GM23338 (cell line): ENCODE results near the gene GPC6. TPM values are rescaled to one million over a fixed set of nuclear protein-coding genes. Genes with fewer than 3 reads are reported as not detected.

Experiments
- ATAC-seq: fragments of 200-7000 bp; cut with Tn5 transposase; 3 replicates; pipeline ENCODE4 v1.9.1; 2020
- DNase-seq: peaks from one replicate; pipeline ENCODE4 v3.0.0-alpha.2; 2015; ENCODE audit warnings: low spot score
- H2AFZ ChIP-seq: fragments of 200-600 bp; sonication (generic); 2 replicates; pipeline ENCODE4 v1.8.0; 2016; ENCODE audit warnings: antibody characterized with exemption, mild to moderate bottlenecking, moderate library complexity
- H3F3A ChIP-seq: fragments of 200-600 bp; sonication (generic); replicated peaks from 2 replicates; pipeline ENCODE4 v1.8.0; 2017; ENCODE audit warnings: antibody characterized with exemption, mixed run types, low read depth
- H3K27ac ChIP-seq: fragments of 200-600 bp; sonication (generic); 2 replicates; pipeline ENCODE4 v1.6.1; 2016; ENCODE audit warnings: low read depth
- H3K27me3 ChIP-seq: fragments of 200-600 bp; sonication (generic); 2 replicates; pipeline ENCODE4 v1.8.0; 2016; ENCODE audit warnings: mild to moderate bottlenecking, mixed run types, moderate library complexity; ENCODE audit not compliant: insufficient read depth
- H3K36me3 ChIP-seq: fragments of 200-600 bp; sonication (generic); 2 replicates; pipeline ENCODE4 v1.8.0; 2016; ENCODE audit warnings: mild to moderate bottlenecking; ENCODE audit not compliant: insufficient read depth
- H3K4me1 ChIP-seq: fragments of 200-600 bp; sonication (generic); 2 replicates; pipeline ENCODE4 v1.8.0; 2016; ENCODE audit warnings: mild to moderate bottlenecking, moderate library complexity; ENCODE audit not compliant: insufficient read depth
- H3K4me2 ChIP-seq: fragments of 200-600 bp; sonication (generic); 2 replicates; pipeline ENCODE4 v1.7.1; 2017; ENCODE audit warnings: mixed run types
- H3K4me3 ChIP-seq: fragments of 200-600 bp; sonication (generic); 2 replicates; pipeline ENCODE4 v1.6.1; 2016; ENCODE audit warnings: mixed run types
- H3K79me2 ChIP-seq: fragments of 200-600 bp; sonication (generic); replicated peaks from 2 replicates; pipeline ENCODE4 v1.8.0; 2017; ENCODE audit warnings: mild to moderate bottlenecking; ENCODE audit not compliant: insufficient read depth
- H3K9me2 ChIP-seq: fragments of 200-600 bp; sonication (generic); 2 replicates; pipeline ENCODE4 v1.8.0; 2017; ENCODE audit not compliant: insufficient read depth
- H4K20me1 ChIP-seq: fragments of 200-600 bp; sonication (generic); replicated peaks from 2 replicates; pipeline ENCODE4 v1.8.0; 2017; ENCODE audit warnings: mild to moderate bottlenecking; ENCODE audit not compliant: insufficient read depth
- H3K27ac Mint-ChIP-seq: 2 replicates; pipeline ENCODE4 v1.8.0; 2020; ENCODE audit warnings: inconsistent platforms, mild to moderate bottlenecking, moderate library complexity, mixed read lengths
- H3K27me3 Mint-ChIP-seq: 3 replicates; pipeline ENCODE4 v1.8.0; 2022; ENCODE audit warnings: low read depth, mild to moderate bottlenecking, moderate library complexity, mixed read lengths, inconsistent platforms; ENCODE audit not compliant: insufficient read depth, poor library complexity
- H3K36me3 Mint-ChIP-seq: 3 replicates; pipeline ENCODE4 v1.8.0; 2021; ENCODE audit warnings: low read depth, mild to moderate bottlenecking, inconsistent platforms, moderate library complexity, mixed read lengths
- H3K4me1 Mint-ChIP-seq: 3 replicates; pipeline ENCODE4 v1.8.0; 2020; ENCODE audit warnings: mild to moderate bottlenecking, inconsistent platforms, mixed read lengths
- H3K4me3 Mint-ChIP-seq: 3 replicates; pipeline ENCODE4 v1.8.0; 2021; ENCODE audit warnings: moderate library complexity, mild to moderate bottlenecking, inconsistent platforms, mixed read lengths
- H3K9me3 Mint-ChIP-seq: 3 replicates; pipeline ENCODE4 v1.8.0; 2020; ENCODE audit warnings: moderate library complexity, mild to moderate bottlenecking, inconsistent platforms, mixed read lengths
- EZH2 ChIP-seq: fragments of 200-600 bp; sonication (generic); IDR thresholded peaks from one replicate; pipeline ENCODE4 v1.8.0; 2017; ENCODE audit warnings: antibody characterized with exemption, mild to moderate bottlenecking, low read depth; ENCODE audit not compliant: unreplicated experiment
- JUNB ChIP-seq: IDR thresholded peaks from one replicate; pipeline ENCODE4 v1.6.1; 2016; ENCODE audit warnings: antibody characterized with exemption; ENCODE audit not compliant: unreplicated experiment
- NANOG ChIP-seq: IDR thresholded peaks from 2 replicates; pipeline ENCODE4 v1.6.1; 2016; ENCODE audit warnings: antibody characterized with exemption, borderline replicate concordance
- POLR2AphosphoS5 ChIP-seq: IDR thresholded peaks from 2 replicates; pipeline ENCODE4 v1.6.1; 2016; ENCODE audit warnings: antibody characterized with exemption, low read depth
- STAT1 ChIP-seq: IDR thresholded peaks from one replicate; pipeline ENCODE4 v1.6.1; 2016; ENCODE audit warnings: antibody characterized with exemption; ENCODE audit not compliant: unreplicated experiment
- ZNF114 ChIP-seq: fragments of 250-450 bp; sonication (Bioruptor Pico); IDR thresholded peaks from 2 replicates; pipeline ENCODE4 v1.5.0; 2020; ENCODE audit warnings: mild to moderate bottlenecking, moderate library complexity
- polyA plus RNA-seq: library from polyadenylated mRNA; unstranded; fragments of >200 nt; fragmentation: Nextera tagmentation; extraction: Ambion mirVana; gene quantifications from 2 replicates; pipeline ENCODE4 v1.2.1, GENCODE V29; 2016
- total RNA-seq: library from RNA; depleted of rRNA; stranded (reverse); fragments of >200 nt; shearing (Covaris generic); gene quantifications from 2 replicates; pipeline ENCODE4 v1.2.3, GENCODE V29; 2014
- TF ChIP-seq, protein P1 (sequence below): fragments of 250-450 bp; sonication (Bioruptor Pico); IDR thresholded peaks from 2 replicates; pipeline ENCODE4 v1.5.0; 2020; ENCODE audit warnings: mild to moderate bottlenecking, moderate library complexity
- TF ChIP-seq, protein P2 (sequence below), 2 experiments: fragments of 200-600 bp in 1 of 2; sonication (generic) in 1 of 2; conservative IDR thresholded peaks; 2 replicates each; pipeline versions ENCODE4 v1.5.1 to v1.6.1; 2016 to 2017; ENCODE audit warnings: antibody characterized with exemption in 2 of 2, low read depth in 2 of 2, mild to moderate bottlenecking in 2 of 2, moderate library complexity in 1 of 2
- TF ChIP-seq, protein P3 (sequence below): IDR thresholded peaks from 2 replicates; pipeline ENCODE4 v1.6.1; 2016; ENCODE audit warnings: antibody characterized with exemption
- TF ChIP-seq, protein P4 (sequence below): IDR thresholded peaks from one replicate; pipeline ENCODE4 v1.6.1; 2018; ENCODE audit warnings: antibody characterized with exemption; ENCODE audit not compliant: unreplicated experiment

GPC6 gene
- total and polyA plus RNA-seq, 2 experiments from 2014 or later, result 6.4 to 28.6 TPM

DNA sequence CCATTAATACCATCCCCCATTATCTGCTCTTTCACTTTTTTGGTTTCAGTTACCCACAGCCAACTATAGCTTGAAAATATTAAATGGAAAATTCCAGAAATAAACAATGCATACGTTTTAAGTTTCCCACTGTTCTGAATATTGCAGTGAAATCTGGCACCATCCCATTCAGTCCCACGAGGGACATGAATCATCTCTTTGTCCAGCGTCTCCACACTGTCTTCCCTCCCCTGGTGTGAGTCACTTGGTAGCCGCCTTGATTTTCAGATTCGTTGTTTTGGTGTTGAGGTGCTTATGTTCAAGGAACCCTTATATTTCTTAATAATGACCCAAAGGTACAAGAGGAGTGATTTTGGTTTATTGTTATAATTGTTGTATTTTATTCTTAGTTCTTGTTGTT is 1006.8 kb downstream of the GPC6 start:
- Histone ChIP-seq H3K4me2 (no peak overlapping the region), H2AFZ (no peak overlapping the region), H3K27me3 (no peaks in the 10 kb centered on the region), H3K4me1 (no peaks in the 10 kb centered on the region), H3K36me3 (no peaks in the 10 kb centered on the region), H3K4me3 (no peak overlapping the region), H3K9me2 (0 out of 2 replicates have a peak, but pooled peaks cover 5% of the 10 kb centered on the region), H3K79me2 (no peaks in the 10 kb centered on the region), H3F3A (no peaks in the 10 kb centered on the region), H3K27ac (no peak overlapping the region), H4K20me1 (no peaks in the 10 kb centered on the region)
- TF ChIP-seq ZNF114 (no peak), STAT1 (no peak)
- H3K4me1 Mint-ChIP-seq, result peaks cover 8% of the 10 kb centered on the region; the same call in 2 of the 3 replicates
- no peak for DNase-seq
- H3K36me3 Mint-ChIP-seq, result no peaks in the 10 kb centered on the region
- no peak for ATAC-seq
- no peaks in the 10 kb centered on the region for H3K27me3 Mint-ChIP-seq
- H3K27ac Mint-ChIP-seq, result no peak overlapping the region
- no peaks in the 10 kb centered on the region for H3K9me3 Mint-ChIP-seq
- no peak overlapping the region for H3K4me3 Mint-ChIP-seq

DNA sequence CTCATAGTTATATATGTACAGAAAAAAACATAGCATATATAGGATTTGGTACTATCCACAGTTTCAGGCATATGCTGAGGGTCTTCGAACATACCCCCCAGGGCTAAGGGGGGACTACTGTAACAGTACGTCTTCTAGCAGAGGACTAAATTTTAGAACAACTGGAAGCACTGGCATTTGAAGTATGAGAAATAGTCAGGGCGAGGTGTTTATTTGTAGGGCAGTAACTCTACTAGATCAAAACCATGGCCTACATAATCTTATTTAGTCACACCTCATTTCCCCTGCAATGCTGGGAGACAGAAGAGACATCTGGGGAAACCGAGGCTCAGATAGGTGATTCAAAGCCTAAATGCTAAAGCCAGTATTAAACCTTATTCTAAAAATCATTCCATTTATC is 1007.2 kb downstream of the GPC6 start:
- ATAC-seq, result no peak
- Histone ChIP-seq H3K4me3 (no peak overlapping the region), H2AFZ (no peak overlapping the region), H3K36me3 (no peaks in the 10 kb centered on the region), H3K27ac (no peak overlapping the region), H3K4me2 (no peak overlapping the region), H3K79me2 (no peaks in the 10 kb centered on the region), H3K27me3 (no peaks in the 10 kb centered on the region), H3K4me1 (no peaks in the 10 kb centered on the region), H3F3A (no peaks in the 10 kb centered on the region), H3K9me2 (0 out of 2 replicates have a peak, but pooled peaks cover 5% of the 10 kb centered on the region), H4K20me1 (no peaks in the 10 kb centered on the region)
- Mint-ChIP-seq H3K4me3 (no peak overlapping the region), H3K27me3 (peaks cover 1% of the 10 kb centered on the region), H3K9me3 (no peaks in the 10 kb centered on the region), H3K4me1 (peaks cover 8% of the 10 kb centered on the region; the same call in 2 of the 3 replicates), H3K36me3 (no peaks in the 10 kb centered on the region), H3K27ac (no peak overlapping the region)
- DNase-seq, result no peak
- TF ChIP-seq POLR2AphosphoS5 (no peak), EZH2 (no peak), NANOG (no peak), ZNF114 (no peak), JUNB (no peak), STAT1 (no peak)
- TF ChIP-seq, protein P1, sequence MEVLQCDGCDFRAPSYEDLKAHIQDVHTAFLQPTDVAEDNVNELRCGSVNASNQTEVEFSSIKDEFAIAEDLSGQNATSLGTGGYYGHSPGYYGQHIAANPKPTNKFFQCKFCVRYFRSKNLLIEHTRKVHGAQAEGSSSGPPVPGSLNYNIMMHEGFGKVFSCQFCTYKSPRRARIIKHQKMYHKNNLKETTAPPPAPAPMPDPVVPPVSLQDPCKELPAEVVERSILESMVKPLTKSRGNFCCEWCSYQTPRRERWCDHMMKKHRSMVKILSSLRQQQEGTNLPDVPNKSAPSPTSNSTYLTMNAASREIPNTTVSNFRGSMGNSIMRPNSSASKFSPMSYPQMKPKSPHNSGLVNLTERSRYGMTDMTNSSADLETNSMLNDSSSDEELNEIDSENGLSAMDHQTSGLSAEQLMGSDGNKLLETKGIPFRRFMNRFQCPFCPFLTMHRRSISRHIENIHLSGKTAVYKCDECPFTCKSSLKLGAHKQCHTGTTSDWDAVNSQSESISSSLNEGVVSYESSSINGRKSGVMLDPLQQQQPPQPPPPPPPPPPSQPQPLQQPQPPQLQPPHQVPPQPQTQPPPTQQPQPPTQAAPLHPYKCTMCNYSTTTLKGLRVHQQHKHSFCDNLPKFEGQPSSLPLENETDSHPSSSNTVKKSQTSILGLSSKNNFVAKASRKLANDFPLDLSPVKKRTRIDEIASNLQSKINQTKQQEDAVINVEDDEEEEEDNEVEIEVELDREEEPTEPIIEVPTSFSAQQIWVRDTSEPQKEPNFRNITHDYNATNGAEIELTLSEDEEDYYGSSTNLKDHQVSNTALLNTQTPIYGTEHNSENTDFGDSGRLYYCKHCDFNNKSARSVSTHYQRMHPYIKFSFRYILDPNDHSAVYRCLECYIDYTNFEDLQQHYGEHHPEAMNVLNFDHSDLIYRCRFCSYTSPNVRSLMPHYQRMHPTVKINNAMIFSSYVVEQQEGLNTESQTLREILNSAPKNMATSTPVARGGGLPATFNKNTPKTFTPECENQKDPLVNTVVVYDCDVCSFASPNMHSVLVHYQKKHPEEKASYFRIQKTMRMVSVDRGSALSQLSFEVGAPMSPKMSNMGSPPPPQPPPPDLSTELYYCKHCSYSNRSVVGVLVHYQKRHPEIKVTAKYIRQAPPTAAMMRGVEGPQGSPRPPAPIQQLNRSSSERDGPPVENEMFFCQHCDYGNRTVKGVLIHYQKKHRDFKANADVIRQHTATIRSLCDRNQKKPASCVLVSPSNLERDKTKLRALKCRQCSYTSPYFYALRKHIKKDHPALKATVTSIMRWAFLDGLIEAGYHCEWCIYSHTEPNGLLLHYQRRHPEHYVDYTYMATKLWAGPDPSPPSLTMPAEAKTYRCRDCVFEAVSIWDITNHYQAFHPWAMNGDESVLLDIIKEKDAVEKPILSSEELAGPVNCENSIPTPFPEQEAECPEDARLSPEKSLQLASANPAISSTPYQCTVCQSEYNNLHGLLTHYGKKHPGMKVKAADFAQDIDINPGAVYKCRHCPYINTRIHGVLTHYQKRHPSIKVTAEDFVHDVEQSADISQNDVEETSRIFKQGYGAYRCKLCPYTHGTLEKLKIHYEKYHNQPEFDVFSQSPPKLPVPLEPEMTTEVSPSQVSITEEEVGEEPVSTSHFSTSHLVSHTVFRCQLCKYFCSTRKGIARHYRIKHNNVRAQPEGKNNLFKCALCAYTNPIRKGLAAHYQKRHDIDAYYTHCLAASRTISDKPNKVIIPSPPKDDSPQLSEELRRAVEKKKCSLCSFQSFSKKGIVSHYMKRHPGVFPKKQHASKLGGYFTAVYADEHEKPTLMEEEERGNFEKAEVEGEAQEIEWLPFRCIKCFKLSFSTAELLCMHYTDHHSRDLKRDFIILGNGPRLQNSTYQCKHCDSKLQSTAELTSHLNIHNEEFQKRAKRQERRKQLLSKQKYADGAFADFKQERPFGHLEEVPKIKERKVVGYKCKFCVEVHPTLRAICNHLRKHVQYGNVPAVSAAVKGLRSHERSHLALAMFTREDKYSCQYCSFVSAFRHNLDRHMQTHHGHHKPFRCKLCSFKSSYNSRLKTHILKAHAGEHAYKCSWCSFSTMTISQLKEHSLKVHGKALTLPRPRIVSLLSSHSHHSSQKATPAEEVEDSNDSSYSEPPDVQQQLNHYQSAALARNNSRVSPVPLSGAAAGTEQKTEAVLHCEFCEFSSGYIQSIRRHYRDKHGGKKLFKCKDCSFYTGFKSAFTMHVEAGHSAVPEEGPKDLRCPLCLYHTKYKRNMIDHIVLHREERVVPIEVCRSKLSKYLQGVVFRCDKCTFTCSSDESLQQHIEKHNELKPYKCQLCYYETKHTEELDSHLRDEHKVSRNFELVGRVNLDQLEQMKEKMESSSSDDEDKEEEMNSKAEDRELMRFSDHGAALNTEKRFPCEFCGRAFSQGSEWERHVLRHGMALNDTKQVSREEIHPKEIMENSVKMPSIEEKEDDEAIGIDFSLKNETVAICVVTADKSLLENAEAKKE, result no peak
- TF ChIP-seq, protein P2, sequence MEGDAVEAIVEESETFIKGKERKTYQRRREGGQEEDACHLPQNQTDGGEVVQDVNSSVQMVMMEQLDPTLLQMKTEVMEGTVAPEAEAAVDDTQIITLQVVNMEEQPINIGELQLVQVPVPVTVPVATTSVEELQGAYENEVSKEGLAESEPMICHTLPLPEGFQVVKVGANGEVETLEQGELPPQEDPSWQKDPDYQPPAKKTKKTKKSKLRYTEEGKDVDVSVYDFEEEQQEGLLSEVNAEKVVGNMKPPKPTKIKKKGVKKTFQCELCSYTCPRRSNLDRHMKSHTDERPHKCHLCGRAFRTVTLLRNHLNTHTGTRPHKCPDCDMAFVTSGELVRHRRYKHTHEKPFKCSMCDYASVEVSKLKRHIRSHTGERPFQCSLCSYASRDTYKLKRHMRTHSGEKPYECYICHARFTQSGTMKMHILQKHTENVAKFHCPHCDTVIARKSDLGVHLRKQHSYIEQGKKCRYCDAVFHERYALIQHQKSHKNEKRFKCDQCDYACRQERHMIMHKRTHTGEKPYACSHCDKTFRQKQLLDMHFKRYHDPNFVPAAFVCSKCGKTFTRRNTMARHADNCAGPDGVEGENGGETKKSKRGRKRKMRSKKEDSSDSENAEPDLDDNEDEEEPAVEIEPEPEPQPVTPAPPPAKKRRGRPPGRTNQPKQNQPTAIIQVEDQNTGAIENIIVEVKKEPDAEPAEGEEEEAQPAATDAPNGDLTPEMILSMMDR (conservative IDR thresholded peaks at IDR 0.05; ENCODE audit: low read depth in 2 of 2), result no peak
- TF ChIP-seq, protein P3, sequence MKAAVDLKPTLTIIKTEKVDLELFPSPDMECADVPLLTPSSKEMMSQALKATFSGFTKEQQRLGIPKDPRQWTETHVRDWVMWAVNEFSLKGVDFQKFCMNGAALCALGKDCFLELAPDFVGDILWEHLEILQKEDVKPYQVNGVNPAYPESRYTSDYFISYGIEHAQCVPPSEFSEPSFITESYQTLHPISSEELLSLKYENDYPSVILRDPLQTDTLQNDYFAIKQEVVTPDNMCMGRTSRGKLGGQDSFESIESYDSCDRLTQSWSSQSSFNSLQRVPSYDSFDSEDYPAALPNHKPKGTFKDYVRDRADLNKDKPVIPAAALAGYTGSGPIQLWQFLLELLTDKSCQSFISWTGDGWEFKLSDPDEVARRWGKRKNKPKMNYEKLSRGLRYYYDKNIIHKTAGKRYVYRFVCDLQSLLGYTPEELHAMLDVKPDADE, result no peak
- TF ChIP-seq, protein P4, sequence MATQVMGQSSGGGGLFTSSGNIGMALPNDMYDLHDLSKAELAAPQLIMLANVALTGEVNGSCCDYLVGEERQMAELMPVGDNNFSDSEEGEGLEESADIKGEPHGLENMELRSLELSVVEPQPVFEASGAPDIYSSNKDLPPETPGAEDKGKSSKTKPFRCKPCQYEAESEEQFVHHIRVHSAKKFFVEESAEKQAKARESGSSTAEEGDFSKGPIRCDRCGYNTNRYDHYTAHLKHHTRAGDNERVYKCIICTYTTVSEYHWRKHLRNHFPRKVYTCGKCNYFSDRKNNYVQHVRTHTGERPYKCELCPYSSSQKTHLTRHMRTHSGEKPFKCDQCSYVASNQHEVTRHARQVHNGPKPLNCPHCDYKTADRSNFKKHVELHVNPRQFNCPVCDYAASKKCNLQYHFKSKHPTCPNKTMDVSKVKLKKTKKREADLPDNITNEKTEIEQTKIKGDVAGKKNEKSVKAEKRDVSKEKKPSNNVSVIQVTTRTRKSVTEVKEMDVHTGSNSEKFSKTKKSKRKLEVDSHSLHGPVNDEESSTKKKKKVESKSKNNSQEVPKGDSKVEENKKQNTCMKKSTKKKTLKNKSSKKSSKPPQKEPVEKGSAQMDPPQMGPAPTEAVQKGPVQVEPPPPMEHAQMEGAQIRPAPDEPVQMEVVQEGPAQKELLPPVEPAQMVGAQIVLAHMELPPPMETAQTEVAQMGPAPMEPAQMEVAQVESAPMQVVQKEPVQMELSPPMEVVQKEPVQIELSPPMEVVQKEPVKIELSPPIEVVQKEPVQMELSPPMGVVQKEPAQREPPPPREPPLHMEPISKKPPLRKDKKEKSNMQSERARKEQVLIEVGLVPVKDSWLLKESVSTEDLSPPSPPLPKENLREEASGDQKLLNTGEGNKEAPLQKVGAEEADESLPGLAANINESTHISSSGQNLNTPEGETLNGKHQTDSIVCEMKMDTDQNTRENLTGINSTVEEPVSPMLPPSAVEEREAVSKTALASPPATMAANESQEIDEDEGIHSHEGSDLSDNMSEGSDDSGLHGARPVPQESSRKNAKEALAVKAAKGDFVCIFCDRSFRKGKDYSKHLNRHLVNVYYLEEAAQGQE, result no peak
